ENCODE results near the gene NFAM1. TPM values are rescaled to one million over a fixed set of nuclear protein-coding genes. Genes with fewer than 3 reads are reported as not detected.

NFAM1 gene
- total and polyA plus RNA-seq, 12 donors, result 0.44 to 11.2 (median 7.1) TPM

DNA sequence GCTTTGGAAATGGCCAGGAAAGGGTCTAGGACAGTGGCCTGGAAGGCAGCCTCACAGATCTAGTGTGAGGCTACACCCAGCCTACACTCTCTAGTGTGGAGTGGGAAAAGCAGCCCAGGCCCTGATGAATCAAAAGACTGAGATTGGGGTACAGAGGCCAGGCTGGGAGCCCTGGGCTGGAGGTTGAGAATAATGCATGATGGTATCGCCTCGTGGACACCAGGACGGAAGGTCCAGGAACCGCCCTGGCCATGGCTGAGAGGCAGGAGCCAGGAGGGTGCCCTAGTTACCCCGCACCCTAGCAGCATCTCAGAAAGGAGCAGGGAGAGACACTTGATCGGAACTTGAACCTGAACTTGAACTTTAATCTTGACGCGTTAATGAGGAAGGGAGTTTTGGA, 40.5 kb upstream of the NFAM1 start:
- TF ChIP-seq POLR2A (IDR thresholded peaks at IDR 0.05) (no peak), CTCF (IDR thresholded peaks at IDR 0.05) (no peak)
- no peak for DNase-seq
- intact Hi-C loops (cut with DNase I), result no loop called here
- WGBS, 4 donors, result 79 to 86% (median 82%) methylated on average over 4 to 8 of the region's 8 CpGs
- no peaks in the 10 kb centered on the region for H3K4me1 ChIP-seq (replicated peaks in 1 of 2)
- no peaks in the 10 kb centered on the region for H3K9me3 ChIP-seq (replicated peaks in 1 of 3)
- no peaks in the 10 kb centered on the region for H3K27me3 ChIP-seq
- no peak overlapping the region for H3K27ac ChIP-seq
- no peaks in the 10 kb centered on the region for H3K36me3 ChIP-seq (replicated peaks in 1 of 2)
- no peak overlapping the region for H3K4me3 ChIP-seq

DNA sequence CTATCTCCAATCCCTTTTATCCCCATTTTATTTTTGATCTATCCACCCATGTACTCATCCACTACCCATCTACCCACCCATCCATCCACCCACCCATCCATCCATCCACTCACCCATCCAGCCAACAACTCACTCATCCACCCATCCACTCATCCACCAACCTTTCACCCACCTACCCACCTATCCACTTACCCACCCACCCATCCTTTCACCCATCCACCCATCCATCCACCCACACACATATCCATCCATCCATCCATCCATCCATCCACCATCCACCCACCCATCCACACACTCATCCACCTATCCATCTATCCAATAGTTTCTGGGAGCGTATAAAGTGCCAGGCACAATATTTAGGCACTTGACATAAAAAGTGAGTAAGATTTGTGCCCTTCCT, 39.2 kb upstream of the NFAM1 start:
- WGBS, 4 donors, result 85 to 100% (median 91%) methylated on average over 1 of the region's 1 CpG
- TF ChIP-seq CTCF (IDR thresholded peaks at IDR 0.05), result no peak
- TF ChIP-seq POLR2A (IDR thresholded peaks at IDR 0.05), result no peak
- intact Hi-C loops (cut with DNase I), result no loop called here

GRCh38 chr22:42470366-42471082, 38.3 kb upstream of the NFAM1 start:
- no peak overlapping the region for H3K27ac ChIP-seq
- no peak overlapping the region for H3K4me3 ChIP-seq
- H3K27me3 ChIP-seq, result no peaks in the 10 kb centered on the region
- no peaks in the 10 kb centered on the region for H3K4me1 ChIP-seq (replicated peaks in 1 of 2)
- WGBS, 4 donors, result 55 to 73% (median 65%) methylated on average over 4 of the region's 4 CpGs
- no peak for DNase-seq
- no peaks in the 10 kb centered on the region for H3K9me3 ChIP-seq (replicated peaks in 1 of 3)
- intact Hi-C loops (cut with DNase I), result no loop called here
- TF ChIP-seq POLR2A (IDR thresholded peaks at IDR 0.05) (no peak), CTCF (IDR thresholded peaks at IDR 0.05) (no peak)
- H3K36me3 ChIP-seq (replicated peaks in 1 of 2), result no peaks in the 10 kb centered on the region

More for the DNA sequence above, 39.2 kb upstream of the NFAM1 start:
- Histone ChIP-seq H3K4me3 (no peak overlapping the region), H3K4me1 (replicated peaks in 1 of 2) (no peaks in the 10 kb centered on the region), H3K27ac (no peak overlapping the region), H3K27me3 (no peaks in the 10 kb centered on the region), H3K36me3 (replicated peaks in 1 of 2) (no peaks in the 10 kb centered on the region), H3K9me3 (replicated peaks in 1 of 3) (no peaks in the 10 kb centered on the region)
- no peak for DNase-seq

DNA sequence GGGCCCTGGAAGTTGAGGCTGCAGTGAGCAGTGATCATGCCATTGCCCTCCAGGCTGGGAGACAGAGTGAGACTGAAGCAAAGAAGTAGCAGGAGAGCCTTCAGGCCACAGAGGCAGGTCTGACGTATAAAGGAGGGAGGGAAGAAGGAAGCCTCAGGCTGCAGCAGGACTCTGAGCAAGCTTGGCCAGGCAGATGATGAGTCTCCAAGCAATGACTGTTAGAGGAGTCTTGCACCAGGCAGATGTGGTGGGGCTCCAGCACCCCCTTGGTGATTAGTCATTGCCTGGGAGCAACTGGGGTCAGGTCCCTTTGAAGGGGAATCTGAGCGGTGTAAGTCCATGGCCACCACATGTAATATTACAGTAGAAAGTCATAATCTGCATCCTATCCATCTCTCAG, 36.6 kb upstream of the NFAM1 start:
- no peaks in the 10 kb centered on the region for H3K27me3 ChIP-seq
- intact Hi-C loops (cut with DNase I), result no loop called here
- H3K4me3 ChIP-seq, result no peak overlapping the region
- no peak overlapping the region for H3K27ac ChIP-seq
- TF ChIP-seq CTCF (IDR thresholded peaks at IDR 0.05) (no peak), POLR2A (IDR thresholded peaks at IDR 0.05) (no peak)
- no peak for DNase-seq
- WGBS, 4 donors, result 79 to 86% (median 82%) methylated on average over 2 of the region's 2 CpGs
- H3K9me3 ChIP-seq (replicated peaks in 1 of 3), result no peaks in the 10 kb centered on the region
- H3K36me3 ChIP-seq (replicated peaks in 1 of 2), result no peaks in the 10 kb centered on the region
- H3K4me1 ChIP-seq (replicated peaks in 1 of 2), result no peaks in the 10 kb centered on the region

All from adrenal gland (tissue), 12 donors.